Activated T-helper 1 cell treated with anti-CD3 and anti-CD28 coated beads, Interleukin-2, amount 50 U/mL, for 16 hours (primary cell): ENCODE results near the gene STXBP1.

Experiments used
- DNase-seq, 2 donors: peaks; one replicate each; pipeline ENCODE4 v3.0.0-alpha.2; 2020; ENCODE audit warnings: low read depth in 1 of 2, low spot score in 1 of 2

Gene STXBP1

GRCh38 chr9:127712371-127712770 is 100.3 kb downstream of the STXBP1 start:
- DNase-seq, result no peak

GRCh38 chr9:127712867-127713266 is 100.8 kb downstream of the STXBP1 start:
- DNase-seq, result no peak

GRCh38 chr9:127714020-127714750 is 102.1 kb downstream of the STXBP1 start:
- DNase-seq, result no peak

- DNase-seq, result no peak
Observed at GRCh38 chr9:127714951-127715469, 102.9 kb downstream of the STXBP1 start.

GRCh38 chr9:127715470-127716337 is 103.6 kb downstream of the STXBP1 start, which contains the start of the genes PTRH1 and TTC16:
PTRH1 (minus strand) TSS chr9:127715663; CDS start chr9:127715639, 24 bp downstream.
TTC16 (plus strand) TSS chr9:127716079; CDS start chr9:127716146, 67 bp downstream.
- DNase-seq, result peak; percentile 95 to 96

GRCh38 chr9:127716412-127716811 is 104.3 kb downstream of the STXBP1 start:
- DNase-seq, result no peak

GRCh38 chr9:127717766-127718165 is 105.7 kb downstream of the STXBP1 start:
- DNase-seq, result no peak

- DNase-seq, result no peak
Observed at GRCh38 chr9:127720031-127720864, 108.2 kb downstream of the STXBP1 start.

- no peak for DNase-seq
Observed at GRCh38 chr9:127720865-127721227, 108.8 kb downstream of the STXBP1 start.

- no peak for DNase-seq
Observed at GRCh38 chr9:127721391-127721821, 109.3 kb downstream of the STXBP1 start.

GRCh38 chr9:127722055-127722745 is 110.1 kb downstream of the STXBP1 start:
- no peak for DNase-seq

- no peak for DNase-seq
Observed at GRCh38 chr9:127723013-127723412, 110.9 kb downstream of the STXBP1 start.

GRCh38 chr9:127723444-127723843 is 111.4 kb downstream of the STXBP1 start:
- DNase-seq, result no peak

- DNase-seq, result no peak
Observed at GRCh38 chr9:127724012-127724411, 111.9 kb downstream of the STXBP1 start.

- no peak for DNase-seq
Observed at GRCh38 chr9:127726871-127727270, 114.8 kb downstream of the STXBP1 start.

- no peak for DNase-seq
Observed at GRCh38 chr9:127728808-127729207, 116.7 kb downstream of the STXBP1 start.

- DNase-seq, result no peak
Observed at GRCh38 chr9:127729522-127730256, 117.6 kb downstream of the STXBP1 start.

- no peak for DNase-seq
Observed at GRCh38 chr9:127730262-127730661, 118.2 kb downstream of the STXBP1 start.

- DNase-seq, result no peak
Observed at GRCh38 chr9:127730799-127731410, 118.8 kb downstream of the STXBP1 start.
